ENCODE results near the gene NRDC. TPM values are rescaled to one million over a fixed set of nuclear protein-coding genes. Genes with fewer than 3 reads are reported as not detected.

Gene NRDC
- total RNA-seq, 4 donors from 2014 or later = 77.0 to 103 (median 77.6) TPM

GRCh38 chr1:51744506-51745303 is 133.8 kb downstream of the NRDC start:
- DNase-seq (ENCODE audit: low spot score) (no peak), ATAC-seq (ENCODE audit: low FRiP score) (no peak)
- TF ChIP-seq CTCF (IDR thresholded peaks at IDR 0.05) = no peak

GRCh38 chr1:51741121-51741681 is 137.3 kb downstream of the NRDC start:
- DNase-seq (ENCODE audit: low spot score) = no peak
- ATAC-seq (ENCODE audit: low FRiP score) = no peak
- no peak for TF ChIP-seq CTCF (IDR thresholded peaks at IDR 0.05)

- DNase-seq (ENCODE audit: low spot score) (no peak), ATAC-seq (ENCODE audit: low FRiP score) (no peak)
- no peak for TF ChIP-seq CTCF (IDR thresholded peaks at IDR 0.05)
Measured at GRCh38 chr1:51740652-51741051, 137.9 kb downstream of the NRDC start.

Small RNA genes within 50 kb of the gene (small RNA-seq; reads per million reads assigned to genes)
- gene AL050343.2 = not detected

Other genes starting within 250 kb of the NRDC start
- gene RAB3B, start 112.0 kb upstream of the NRDC start, total RNA-seq = under 1 TPM in 3 of 4 donors, not detected in 1; under 0.01 to 0.12 (median under 0.01) TPM
- gene KTI12, start 155.1 kb upstream of the NRDC start, total RNA-seq = 10 to 100 TPM in 2 of 4 donors, 1 to 10 TPM in 2; 7.6 to 23.4 (median 10.2) TPM
- 10 to 100 TPM; 35.9 to 54.7 (median 43.2) TPM for gene TXNDC12, start 176.5 kb upstream of the NRDC start, total RNA-seq
- gene BTF3L4, start 177.6 kb upstream of the NRDC start, total RNA-seq = 10 to 100 TPM; 43.6 to 55.9 (median 52.6) TPM

Data from omental fat pad (tissue), 4 donors.